HG03060 (cell line): Measurements from ENCODE around the gene OVCA2.
A peak's percentile ranks its signal among the peaks of the same experiment; 100 is the strongest.

Experiments
- ATAC-seq: cut with Tn5 transposase; IDR thresholded peaks from one replicate; pipeline ENCODE4 v1.9.1; 2021; ENCODE audit warnings: low read depth, moderate number of reproducible peaks; ENCODE audit not compliant: unreplicated experiment

Gene OVCA2

DNA sequence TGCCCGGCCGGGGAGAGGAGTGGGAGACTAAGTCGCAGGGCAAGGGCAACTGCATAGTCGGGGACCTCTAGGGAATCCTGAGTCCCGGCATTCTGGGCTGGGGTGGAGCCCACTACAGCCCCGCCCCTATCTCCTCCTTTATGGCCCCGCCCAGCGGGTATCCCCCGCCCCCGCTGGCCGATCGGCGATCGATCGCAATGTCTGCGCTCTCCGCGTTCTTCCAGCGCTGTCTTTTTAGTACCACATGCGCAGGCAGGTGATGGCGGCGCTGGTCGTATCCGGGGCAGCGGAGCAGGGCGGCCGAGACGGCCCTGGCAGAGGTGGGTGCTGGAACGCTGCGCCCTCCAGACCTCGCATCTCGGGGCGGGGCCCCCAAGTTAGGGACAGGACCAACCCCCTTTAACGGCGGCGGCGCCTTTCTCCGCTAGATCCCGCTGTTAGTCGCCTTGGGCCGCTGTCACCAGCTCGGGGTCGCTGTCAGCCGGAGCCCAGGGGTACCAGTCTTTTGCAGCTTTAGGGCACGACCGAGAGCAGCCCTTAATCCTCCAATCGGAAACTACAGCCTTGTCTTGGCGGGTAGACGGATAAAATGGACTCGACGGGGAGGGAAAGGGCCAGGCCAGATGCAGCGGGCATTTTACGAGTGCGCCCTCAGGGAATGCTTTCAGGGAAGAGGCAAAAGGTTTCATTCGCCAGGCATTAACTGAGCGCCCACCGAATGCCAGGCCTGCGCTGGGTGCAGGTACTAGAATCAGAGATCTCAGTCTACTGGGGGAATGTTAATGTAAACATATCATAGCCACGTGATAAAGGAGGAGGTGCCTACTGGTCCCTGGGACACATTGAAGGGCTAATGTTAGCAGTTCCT is 11.7 kb upstream of the OVCA2 start, which contains the start of gene DPH1:
Gene DPH1, plus strand, starts transcription at position 243 of the 868 bp plus-strand sequence. Its CDS starts 17 bp downstream, at position 260.
- ATAC-seq, result peak; percentile 57

DNA sequence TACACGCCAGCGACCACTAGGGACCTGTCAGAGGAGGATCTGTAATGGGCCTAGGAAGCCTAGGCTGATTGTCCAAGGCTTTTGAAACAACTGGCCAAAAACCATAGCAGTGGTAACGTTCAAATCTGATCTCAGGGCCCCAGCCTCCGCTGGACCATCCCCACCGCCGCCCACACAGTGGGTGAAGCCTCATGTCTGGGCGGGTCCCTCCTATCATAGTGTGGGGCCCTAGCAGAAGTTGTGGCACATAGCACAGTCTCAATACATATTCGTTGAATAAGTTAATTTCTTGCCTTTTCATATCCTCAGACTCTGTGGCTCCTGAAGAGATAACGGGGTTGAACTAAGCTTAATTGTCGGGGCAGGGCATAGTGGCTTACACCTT is 11.1 kb upstream of the OVCA2 start:
- no peak for ATAC-seq

DNA sequence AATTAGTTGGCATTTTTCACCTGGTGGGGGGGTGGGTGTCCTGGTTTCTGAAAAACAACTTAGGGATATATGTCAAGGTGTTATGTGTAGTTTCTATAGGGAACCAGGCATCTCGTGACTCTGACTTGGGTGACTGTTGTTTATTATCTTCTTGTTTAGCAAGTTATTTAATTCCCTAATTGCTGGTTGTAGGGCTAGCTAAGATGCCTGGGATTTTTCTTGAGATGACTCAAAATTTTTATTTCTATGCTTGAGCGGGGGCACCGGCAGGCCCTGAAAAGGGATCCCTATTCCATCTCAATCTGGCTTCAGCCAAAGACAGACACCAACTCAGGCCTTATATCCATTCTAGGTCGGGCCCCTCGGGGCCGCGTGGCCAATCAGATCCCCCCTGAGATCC is 8.7 kb upstream of the OVCA2 start:
- no peak for ATAC-seq

- ATAC-seq, result no peak
These were observed 7.7 kb upstream of the OVCA2 start for GRCh38 chr17:2034157-2034556.

- ATAC-seq, result no peak
These were observed 6.8 kb upstream of the OVCA2 start for GRCh38 chr17:2034806-2035540.

GRCh38 chr17:2035541-2036488 is 6.0 kb upstream of the OVCA2 start:
- ATAC-seq, result no peak

DNA sequence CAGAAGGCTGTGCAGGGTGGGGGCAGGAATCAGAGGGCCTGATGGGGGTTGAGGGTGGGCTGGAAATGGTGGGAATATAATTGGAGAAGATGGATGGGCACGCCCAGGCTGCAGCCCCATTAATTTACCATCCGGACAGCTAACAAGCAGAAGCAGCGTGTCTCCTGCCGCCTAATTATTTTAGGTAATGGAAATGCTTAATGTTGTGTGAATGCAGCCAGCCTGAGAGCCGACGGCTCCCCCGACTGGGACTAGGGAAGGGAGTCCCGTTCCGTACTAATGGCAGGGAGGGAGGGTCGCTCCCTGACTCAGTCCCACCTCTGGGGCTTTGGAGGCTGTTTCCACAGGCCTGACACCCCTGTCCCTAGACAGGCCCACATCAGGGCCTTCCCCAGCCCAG is 4.7 kb upstream of the OVCA2 start:
- no peak for ATAC-seq

DNA sequence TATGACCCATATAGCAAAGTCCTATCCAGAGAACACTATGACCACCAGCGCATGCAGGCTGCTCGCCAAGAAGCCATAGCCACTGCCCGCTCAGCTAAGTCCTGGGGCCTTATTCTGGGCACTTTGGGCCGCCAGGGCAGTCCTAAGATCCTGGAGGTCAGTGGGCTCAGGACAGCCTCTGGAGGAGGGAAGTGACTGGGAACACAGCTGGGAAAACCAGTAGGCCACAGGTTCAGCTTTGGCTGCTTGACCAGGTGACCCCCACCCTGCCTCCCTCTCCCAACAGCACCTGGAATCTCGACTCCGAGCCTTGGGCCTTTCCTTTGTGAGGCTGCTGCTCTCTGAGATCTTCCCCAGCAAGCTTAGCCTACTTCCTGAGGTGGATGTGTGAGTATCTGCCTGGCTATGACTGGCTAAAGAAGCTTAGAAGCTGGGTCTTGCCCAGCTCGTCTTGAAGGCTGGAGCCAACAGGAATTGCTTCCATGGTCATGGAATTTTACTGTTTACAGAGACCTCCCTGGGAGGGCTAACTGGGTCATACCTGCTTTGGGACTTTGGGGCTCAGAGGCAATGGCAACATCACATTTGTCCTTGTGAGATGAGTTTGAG is 1.5 kb upstream of the OVCA2 start:
- no peak for ATAC-seq

GRCh38 chr17:2040942-2041560 is 771 bp upstream of the OVCA2 start:
- no peak for ATAC-seq

DNA sequence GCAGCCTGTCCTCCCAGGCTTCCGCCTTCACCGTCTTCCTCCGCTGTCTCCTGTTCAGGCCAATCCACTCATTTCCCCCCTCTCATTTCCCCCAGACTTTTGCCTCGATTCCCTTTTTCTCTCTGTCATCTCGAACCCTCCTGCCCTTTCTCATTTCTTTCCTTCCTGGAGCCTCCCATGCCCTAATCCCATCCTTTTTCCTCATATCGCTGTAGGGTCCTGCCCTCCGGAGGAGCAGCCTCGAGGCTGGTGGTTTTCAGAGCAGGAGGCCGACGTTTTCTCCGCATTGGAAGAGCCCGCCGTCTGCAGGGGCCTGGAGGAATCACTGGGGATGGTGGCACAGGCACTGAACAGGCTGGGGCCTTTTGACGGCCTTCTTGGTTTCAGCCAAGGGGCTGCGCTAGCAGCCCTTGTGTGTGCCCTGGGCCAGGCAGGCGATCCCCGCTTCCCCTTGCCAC is 597 bp downstream of the OVCA2 start:
- ATAC-seq, result no peak

DNA sequence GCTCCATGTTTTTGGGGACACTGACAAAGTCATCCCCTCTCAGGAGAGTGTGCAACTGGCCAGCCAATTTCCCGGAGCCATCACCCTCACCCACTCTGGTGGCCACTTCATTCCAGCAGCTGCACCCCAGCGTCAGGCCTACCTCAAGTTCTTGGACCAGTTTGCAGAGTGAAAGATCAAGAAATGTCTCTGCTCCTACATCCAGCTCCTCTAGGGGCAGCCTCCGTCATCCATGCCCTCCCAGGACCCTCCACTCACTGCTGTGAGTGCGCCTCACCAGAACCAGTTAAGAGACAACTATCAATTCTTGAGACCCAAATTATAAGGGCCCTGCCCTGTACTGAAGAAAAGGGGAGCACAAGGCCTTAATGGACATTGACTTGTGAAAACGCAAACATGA is 1.1 kb downstream of the OVCA2 start:
- no peak for ATAC-seq

- no peak for ATAC-seq
These were observed 2.0 kb downstream of the OVCA2 start for GRCh38 chr17:2043785-2044184.

GRCh38 chr17:2044263-2044894 is 2.6 kb downstream of the OVCA2 start:
- no peak for ATAC-seq

DNA sequence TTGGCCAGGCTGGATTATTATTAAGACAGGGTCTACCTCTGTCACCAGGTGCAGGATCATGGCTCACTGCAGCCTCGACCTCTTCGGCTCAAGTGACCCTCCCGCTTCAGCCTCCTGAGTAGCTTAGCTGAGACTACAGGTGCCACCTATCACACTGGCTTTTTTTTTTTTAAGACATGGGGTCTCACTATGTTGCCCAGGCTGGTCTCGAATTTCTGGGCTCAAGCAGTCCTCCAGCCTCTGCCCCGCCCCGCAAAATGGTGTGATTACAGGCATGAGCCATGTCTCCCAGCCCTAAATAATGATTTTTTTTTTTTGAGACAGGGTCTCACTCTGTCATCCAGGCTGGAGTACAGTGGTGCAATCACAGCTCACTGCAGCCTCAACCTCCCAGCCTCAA is 5.8 kb downstream of the OVCA2 start:
- ATAC-seq, result no peak

DNA sequence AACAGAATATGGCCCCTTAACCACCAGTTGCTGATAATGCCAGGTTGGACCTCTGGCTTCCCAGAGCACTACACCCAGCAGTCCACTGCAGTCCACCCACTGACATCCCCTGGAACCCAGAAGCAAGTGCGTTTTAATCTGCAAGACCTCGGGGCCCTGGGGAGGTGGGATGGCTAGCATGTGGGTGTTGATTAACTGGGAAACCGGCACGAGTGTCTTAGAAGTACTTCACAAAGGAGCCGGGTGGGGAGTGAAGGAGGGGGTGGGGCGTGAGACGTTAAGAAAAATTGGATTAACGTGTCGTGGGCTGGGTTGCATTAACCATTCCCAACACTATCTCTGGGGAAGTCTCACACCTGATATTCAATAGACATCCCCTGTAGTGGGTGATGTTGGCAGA is 7.0 kb downstream of the OVCA2 start:
- ATAC-seq, result no peak

DNA sequence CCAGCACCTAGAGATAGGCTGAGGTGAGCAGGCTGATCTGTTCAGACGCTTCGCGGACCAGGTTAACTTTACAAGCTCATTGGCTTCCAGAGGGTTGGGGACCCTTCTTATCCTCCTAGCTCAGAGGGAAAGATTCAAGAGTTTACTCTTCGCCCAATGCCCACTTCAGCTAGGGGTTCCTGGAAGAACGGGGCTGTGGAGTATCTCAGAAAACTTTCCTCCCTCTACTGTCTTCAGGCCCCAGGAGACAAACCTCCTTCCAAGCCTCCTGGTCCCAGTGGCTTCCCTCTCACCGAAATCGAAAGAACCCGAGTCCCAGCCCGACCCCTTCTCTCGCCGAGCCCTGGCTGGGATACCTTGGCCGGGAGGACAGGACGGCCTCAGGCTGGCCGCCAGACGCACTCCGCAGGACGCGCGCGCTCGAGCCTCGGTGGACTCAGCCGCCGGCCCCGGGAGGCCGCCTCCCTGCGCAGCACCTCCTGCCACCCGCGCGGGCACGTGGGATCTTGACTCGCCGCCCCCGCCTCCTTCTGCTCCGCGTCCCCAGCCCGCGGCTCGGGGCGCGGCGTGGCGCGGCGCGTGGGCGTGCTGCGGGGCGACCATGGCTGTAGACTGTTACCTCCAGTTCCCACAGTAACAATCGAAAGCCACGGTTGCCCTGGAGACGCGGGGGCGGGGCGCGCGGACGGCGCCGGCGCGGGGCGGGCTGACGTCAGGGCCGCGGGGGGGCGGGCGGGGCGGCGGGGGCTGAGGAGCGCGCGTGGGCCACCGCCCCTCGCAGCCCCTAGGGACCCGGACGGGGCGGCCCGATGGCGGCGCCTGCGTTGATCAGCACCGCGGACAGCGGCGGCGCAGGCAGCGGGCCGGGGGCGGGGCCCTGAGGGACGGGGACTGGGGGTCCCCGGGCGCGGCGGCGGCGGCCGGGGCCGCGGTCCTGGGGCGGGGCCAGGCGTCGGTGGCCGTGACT is 7.8 kb downstream of the OVCA2 start:
- no peak for ATAC-seq

- no peak for ATAC-seq
These were observed 8.7 kb downstream of the OVCA2 start for GRCh38 chr17:2050300-2051060.
